HG02678 (cell line): ENCODE results near the gene CLDN11.

Source experiments
- ATAC-seq: cut with Tn5 transposase; IDR thresholded peaks from one replicate; pipeline ENCODE4 v1.9.1; 2021; ENCODE audit warnings: mild to moderate bottlenecking, moderate library complexity; ENCODE audit not compliant: unreplicated experiment

CLDN11 gene

GRCh38 chr3:170418422-170419398 is at the start of gene CLDN11:
TSS of gene CLDN11 (plus strand) at chr3:170418868. CDS start at chr3:170419067, 199 bp downstream.
- no peak for ATAC-seq

- ATAC-seq: no peak
These were observed 49.7 kb upstream of the CLDN11 start for GRCh38 chr3:170368921-170369320.

GRCh38 chr3:170372190-170372879 is 46.3 kb upstream of the CLDN11 start:
- ATAC-seq: no peak

- no peak for ATAC-seq
These were observed 35.1 kb upstream of the CLDN11 start for GRCh38 chr3:170383567-170383966.

GRCh38 chr3:170386468-170386867 is 32.2 kb upstream of the CLDN11 start:
- ATAC-seq: no peak

- no peak for ATAC-seq
These were observed 30.7 kb upstream of the CLDN11 start for GRCh38 chr3:170387950-170388349.

- no peak for ATAC-seq
These were observed 27.6 kb upstream of the CLDN11 start for GRCh38 chr3:170391108-170391507.

GRCh38 chr3:170397685-170398084 is 21.0 kb upstream of the CLDN11 start:
- ATAC-seq: no peak

GRCh38 chr3:170405101-170405500 is 13.6 kb upstream of the CLDN11 start:
- no peak for ATAC-seq

- no peak for ATAC-seq
These were observed 8.1 kb upstream of the CLDN11 start for GRCh38 chr3:170410428-170411029.

- ATAC-seq: no peak
These were observed 5.4 kb upstream of the CLDN11 start for GRCh38 chr3:170413291-170413690.

GRCh38 chr3:170414202-170414663 is 4.4 kb upstream of the CLDN11 start:
- ATAC-seq: no peak

- ATAC-seq: no peak
These were observed 1.6 kb upstream of the CLDN11 start for GRCh38 chr3:170417090-170417489.

- no peak for ATAC-seq
These were observed 954 bp downstream of the CLDN11 start for GRCh38 chr3:170419557-170420087.

- no peak for ATAC-seq
These were observed 1.7 kb downstream of the CLDN11 start for GRCh38 chr3:170420307-170420821.

GRCh38 chr3:170421111-170421641 is 2.5 kb downstream of the CLDN11 start:
- no peak for ATAC-seq

- no peak for ATAC-seq
These were observed 3.1 kb downstream of the CLDN11 start for GRCh38 chr3:170421758-170422157.

- ATAC-seq: no peak
These were observed 4.4 kb downstream of the CLDN11 start for GRCh38 chr3:170423001-170423615.

GRCh38 chr3:170424879-170425278 is 6.2 kb downstream of the CLDN11 start:
- no peak for ATAC-seq
